ENCODE measurements around the gene RBFOX2.

The RBFOX2 gene

GRCh38 chr22:35930933-35931332 is 97.7 kb downstream of the RBFOX2 start:
- DNase-seq (ENCODE audit: low spot score): peak; percentile 18

- DNase-seq (ENCODE audit: low spot score): no peak
Observed at GRCh38 chr22:35928285-35928798, 100.3 kb downstream of the RBFOX2 start.

- no peak for DNase-seq (ENCODE audit: low spot score)
Observed at GRCh38 chr22:35923026-35923425, 105.6 kb downstream of the RBFOX2 start.

- DNase-seq (ENCODE audit: low spot score): peak; percentile 13
Observed at GRCh38 chr22:35921777-35922176, 106.8 kb downstream of the RBFOX2 start.

GRCh38 chr22:35921044-35921443 is 107.6 kb downstream of the RBFOX2 start:
- DNase-seq (ENCODE audit: low spot score): no peak

- no peak for DNase-seq (ENCODE audit: low spot score)
Observed at GRCh38 chr22:35919002-35919542, 109.6 kb downstream of the RBFOX2 start.

- no peak for DNase-seq (ENCODE audit: low spot score)
Observed at GRCh38 chr22:35918456-35918855, 110.2 kb downstream of the RBFOX2 start.

GRCh38 chr22:35917651-35918050 is 111.0 kb downstream of the RBFOX2 start:
- DNase-seq (ENCODE audit: low spot score): no peak

- DNase-seq (ENCODE audit: low spot score): no peak
Observed at GRCh38 chr22:35915477-35916013, 113.1 kb downstream of the RBFOX2 start.

- no peak for DNase-seq (ENCODE audit: low spot score)
Observed at GRCh38 chr22:35914665-35915476, 113.8 kb downstream of the RBFOX2 start.

GRCh38 chr22:35914357-35914664 is 114.3 kb downstream of the RBFOX2 start:
- DNase-seq (ENCODE audit: low spot score): no peak

- DNase-seq (ENCODE audit: low spot score): no peak
Observed at GRCh38 chr22:35913925-35914324, 114.7 kb downstream of the RBFOX2 start.

- DNase-seq (ENCODE audit: low spot score): no peak
Observed at GRCh38 chr22:35912658-35913057, 116.0 kb downstream of the RBFOX2 start.

GRCh38 chr22:35911877-35912276 is 116.7 kb downstream of the RBFOX2 start:
- DNase-seq (ENCODE audit: low spot score): no peak

- no peak for DNase-seq (ENCODE audit: low spot score)
Observed at GRCh38 chr22:35910926-35911325, 117.7 kb downstream of the RBFOX2 start.

GRCh38 chr22:35910003-35910769 is 118.4 kb downstream of the RBFOX2 start:
- no peak for DNase-seq (ENCODE audit: low spot score)

GRCh38 chr22:35905894-35906293 is 122.7 kb downstream of the RBFOX2 start:
- DNase-seq (ENCODE audit: low spot score): no peak

- no peak for DNase-seq (ENCODE audit: low spot score)
Observed at GRCh38 chr22:35904752-35905151, 123.9 kb downstream of the RBFOX2 start.

GRCh38 chr22:35904336-35904692 is 124.3 kb downstream of the RBFOX2 start:
- no peak for DNase-seq (ENCODE audit: low spot score)

- no peak for DNase-seq (ENCODE audit: low spot score)
Observed at GRCh38 chr22:35903571-35904335, 124.9 kb downstream of the RBFOX2 start.

- DNase-seq (ENCODE audit: low spot score): no peak
Observed at GRCh38 chr22:35900483-35901168, 128.0 kb downstream of the RBFOX2 start.
